Left lung (tissue), 10 donors: ENCODE measurements around the gene NINL. TPM values are rescaled to one million over a fixed set of nuclear protein-coding genes. Genes with fewer than 3 reads are reported as not detected.
"Not testable (repeated sequence)": the region's sequence is repeated elsewhere in the genome, so short reads cannot be mapped to it uniquely, and the experiment has no call there.

Experiments
- ATAC-seq: fragments of 200-7000 bp; cut with Tn5 transposase; one replicate; pipeline ENCODE4 v1.9.1; 2020; ENCODE audit warnings: moderate library complexity
- DNase-seq, 4 donors: peaks; one replicate each; pipeline ENCODE4 v3.0.0-alpha.2; 2013 to 2020
- H3K27ac ChIP-seq, 2 donors: fragments of 200-600 bp; sonication (generic) in 1 of 2; one replicate each; pipeline versions ENCODE4 v1.5.0 to v1.8.0; 2020 to 2021
- H3K27me3 ChIP-seq, 2 donors: fragments of 200-600 bp; sonication (generic) in 1 of 2; one replicate each; pipeline versions ENCODE4 v1.5.0 to v1.8.0; 2020 to 2021
- H3K36me3 ChIP-seq, 2 donors: fragments of 200-600 bp; sonication (generic) in 1 of 2; one replicate each; pipeline versions ENCODE4 v1.5.0 to v1.8.0; 2020 to 2021
- H3K4me1 ChIP-seq, 2 donors: fragments of 200-600 bp; one replicate each; pipeline ENCODE4 v1.8.0; 2021
- H3K4me3 ChIP-seq, 2 donors: fragments of 200-600 bp; sonication (generic) in 1 of 2; one replicate each; pipeline versions ENCODE4 v1.5.0 to v1.8.0; 2020 to 2021; ENCODE audit warnings: mild to moderate bottlenecking in 1 of 2
- H3K9me3 ChIP-seq, 2 donors: fragments of 200-600 bp; sonication (generic) in 1 of 2; one replicate each; pipeline versions ENCODE4 v1.5.0 to v1.8.0; 2020 to 2021
- intact Hi-C, 2 donors: fragments of 100-400 bp; cut with DNase I; formaldehyde crosslinking; loops; one replicate each; pipeline versions ENCODE4 v1.11.2 to v1.14.2; 2022
- polyA plus RNA-seq, 6 donors: library from polyadenylated mRNA; unstranded; fragments of 120-200 nt; gene quantifications; one replicate each; pipeline ENCODE4 v1.2.1, GENCODE V29; 2013; ENCODE audit not compliant: insufficient read length in 6 of 6
- total RNA-seq, 2 donors: library from RNA; stranded (reverse); fragmentation: NEBNext Ultra II Directional; extraction: Animal tissue kit (Norgen Biotek cat#: 25700); gene quantifications; one replicate each; pipeline ENCODE4 v1.2.1, GENCODE V29; 2021
- TF ChIP-seq, protein P1 (sequence below), 2 donors: fragments of 200-600 bp; sonication (generic) in 1 of 2; IDR thresholded peaks; one replicate each; pipeline versions ENCODE4 v1.5.0 to v1.8.0; 2021; ENCODE audit warnings: antibody characterized with exemption in 2 of 2
- donor health status: DM: no; HTN: yes; CAD: no.
- donor health status: DM: no; HTN: no; CAD: no.

NINL gene
- total and polyA plus RNA-seq, 8 donors = 9.6 to 78.8 (median 67.8) TPM

- Histone ChIP-seq H3K4me3 (no peak overlapping the region), H3K27ac (no peak overlapping the region), H3K9me3 (no peaks in the 10 kb centered on the region), H3K4me1 (peaks cover 0 to 13% of the 10 kb centered on the region in 2 donors), H3K27me3 (no peaks in the 10 kb centered on the region), H3K36me3 (no peaks in the 10 kb centered on the region)
- TF ChIP-seq, protein P1, sequence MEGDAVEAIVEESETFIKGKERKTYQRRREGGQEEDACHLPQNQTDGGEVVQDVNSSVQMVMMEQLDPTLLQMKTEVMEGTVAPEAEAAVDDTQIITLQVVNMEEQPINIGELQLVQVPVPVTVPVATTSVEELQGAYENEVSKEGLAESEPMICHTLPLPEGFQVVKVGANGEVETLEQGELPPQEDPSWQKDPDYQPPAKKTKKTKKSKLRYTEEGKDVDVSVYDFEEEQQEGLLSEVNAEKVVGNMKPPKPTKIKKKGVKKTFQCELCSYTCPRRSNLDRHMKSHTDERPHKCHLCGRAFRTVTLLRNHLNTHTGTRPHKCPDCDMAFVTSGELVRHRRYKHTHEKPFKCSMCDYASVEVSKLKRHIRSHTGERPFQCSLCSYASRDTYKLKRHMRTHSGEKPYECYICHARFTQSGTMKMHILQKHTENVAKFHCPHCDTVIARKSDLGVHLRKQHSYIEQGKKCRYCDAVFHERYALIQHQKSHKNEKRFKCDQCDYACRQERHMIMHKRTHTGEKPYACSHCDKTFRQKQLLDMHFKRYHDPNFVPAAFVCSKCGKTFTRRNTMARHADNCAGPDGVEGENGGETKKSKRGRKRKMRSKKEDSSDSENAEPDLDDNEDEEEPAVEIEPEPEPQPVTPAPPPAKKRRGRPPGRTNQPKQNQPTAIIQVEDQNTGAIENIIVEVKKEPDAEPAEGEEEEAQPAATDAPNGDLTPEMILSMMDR (IDR thresholded peaks at IDR 0.05) = no peak
- no peak for DNase-seq
- intact Hi-C loops = no loop called here
- no peak for ATAC-seq
Measured at GRCh38 chr20:25552977-25553376, 32.4 kb downstream of the NINL start.

DNA sequence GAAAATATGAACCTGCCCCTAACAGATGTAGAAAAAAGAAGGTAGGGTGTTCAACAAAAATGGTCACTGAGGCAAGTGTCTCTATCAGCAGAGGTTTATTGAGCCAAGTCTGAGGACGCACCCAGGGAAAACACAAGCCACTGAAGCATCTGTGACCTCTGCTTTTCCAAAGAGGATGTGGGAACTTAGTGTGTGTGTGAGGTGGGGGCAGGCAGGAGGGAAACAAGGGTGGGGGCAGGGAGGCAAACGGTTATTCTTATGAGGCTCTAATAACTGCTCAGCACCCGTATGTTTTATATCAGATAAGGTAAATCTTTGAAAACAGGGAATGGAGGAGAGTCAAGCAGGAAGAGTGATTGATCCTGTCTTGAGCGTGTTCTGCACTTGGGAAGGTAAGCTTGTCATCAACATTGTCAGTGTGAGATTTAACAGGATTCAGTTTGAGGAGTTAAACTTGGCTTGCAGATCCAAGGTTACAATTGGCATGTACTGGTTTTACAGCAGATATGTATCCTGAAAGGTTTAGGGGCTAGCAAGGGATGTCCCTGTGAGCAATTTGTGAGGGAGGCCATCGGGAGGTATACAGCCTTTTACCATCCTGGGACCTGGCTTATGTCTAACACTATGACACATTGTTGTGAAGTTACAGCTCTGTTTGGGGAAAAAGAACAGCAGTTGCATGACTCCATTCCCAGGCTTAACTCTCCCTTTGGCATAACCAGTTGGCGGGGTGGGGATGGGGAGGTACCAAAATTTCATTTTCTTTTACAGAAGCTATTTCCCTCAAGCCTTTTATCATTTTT lies 33.7 kb downstream of the NINL start:
- Histone ChIP-seq H3K27ac (no peak overlapping the region), H3K4me3 (no peak overlapping the region), H3K36me3 (no peaks in the 10 kb centered on the region), H3K4me1 (peaks cover 0 to 13% of the 10 kb centered on the region in 2 donors), H3K27me3 (no peaks in the 10 kb centered on the region), H3K9me3 (no peaks in the 10 kb centered on the region)
- ATAC-seq (no peak), DNase-seq (no peak)
- intact Hi-C loops = no loop called here
- TF ChIP-seq, protein P1 (IDR thresholded peaks at IDR 0.05) = no peak

DNA sequence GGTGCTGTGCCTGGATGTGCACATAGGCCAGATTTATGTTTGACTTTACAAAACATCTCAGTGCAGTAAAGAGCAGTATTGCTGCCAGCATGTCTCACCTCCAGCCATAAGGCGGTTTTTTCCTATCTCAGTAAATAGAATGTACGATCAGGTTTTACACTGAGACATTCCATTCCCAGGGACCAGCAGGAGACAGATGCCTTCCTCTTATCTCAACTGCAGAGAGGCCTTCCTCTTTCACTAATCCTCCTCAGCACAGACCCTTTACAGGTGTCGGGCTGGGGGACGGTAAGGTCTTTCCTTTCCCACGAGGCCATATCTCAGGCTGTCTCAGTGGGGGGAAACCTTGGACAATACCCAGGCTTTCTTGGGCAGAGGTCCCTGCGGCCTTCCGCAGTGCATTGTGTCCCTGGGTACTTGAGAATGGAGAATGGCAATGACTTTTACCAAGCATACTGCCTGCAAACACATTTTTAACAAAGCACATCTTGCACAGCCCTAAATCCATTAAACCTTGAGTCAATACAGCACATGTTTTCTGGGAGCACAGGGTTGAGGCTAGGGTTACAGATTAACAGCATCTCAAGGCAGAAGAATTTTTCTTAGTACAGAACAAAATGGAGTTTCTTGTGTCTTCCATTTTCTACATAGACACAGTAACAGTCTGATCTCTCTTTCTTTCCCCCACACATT lies 34.5 kb downstream of the NINL start:
- ATAC-seq, intact Hi-C loops: not testable (repeated sequence)
- H3K4me1 ChIP-seq = peaks cover 0 to 13% of the 10 kb centered on the region in 2 donors

DNA sequence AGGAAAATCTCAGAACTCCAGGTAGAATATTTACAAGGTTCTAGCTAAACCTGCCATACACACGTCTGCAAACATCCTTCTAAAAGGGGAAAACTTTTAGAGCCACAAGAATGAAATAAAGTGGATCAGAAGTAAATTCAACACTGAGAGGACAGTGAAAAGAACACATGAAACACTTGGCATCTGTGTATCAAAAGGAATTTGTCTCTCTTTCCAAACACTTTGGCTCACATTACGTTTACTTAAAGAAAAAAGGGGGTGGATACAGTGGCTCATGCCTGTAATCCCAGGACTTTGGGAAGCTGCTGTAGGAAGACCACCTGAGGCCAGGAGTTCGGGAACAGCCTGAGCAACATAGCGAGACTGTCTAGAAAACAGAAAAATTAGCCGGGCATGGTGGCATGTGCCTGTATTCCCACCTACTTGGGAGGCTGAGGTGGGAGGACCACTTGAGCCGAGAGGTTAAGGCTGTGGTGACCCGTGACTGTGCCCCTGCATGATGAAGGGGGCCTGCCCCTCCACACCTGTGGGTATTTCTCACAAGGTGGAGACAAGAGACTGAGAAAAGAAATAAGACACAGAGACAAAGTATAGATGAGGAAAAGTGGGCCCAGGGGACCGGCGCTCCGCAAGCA lies 35.4 kb downstream of the NINL start:
- ATAC-seq (peak; percentile 36), DNase-seq (peak in 2 of 4 donors; percentile 46 to 65)
- H3K36me3 ChIP-seq = no peaks in the 10 kb centered on the region
- intact Hi-C loops = no loop called here
- no peaks in the 10 kb centered on the region for H3K9me3 ChIP-seq
- TF ChIP-seq, protein P1 (IDR thresholded peaks at IDR 0.05) = no peak
- no peak overlapping the region for H3K4me3 ChIP-seq
- no peaks in the 10 kb centered on the region for H3K27me3 ChIP-seq
- H3K4me1 ChIP-seq = peaks cover 0 to 13% of the 10 kb centered on the region in 2 donors
- H3K27ac ChIP-seq = no peak overlapping the region

More for the DNA sequence above, 34.5 kb downstream of the NINL start:
- not testable (repeated sequence) for H3K4me3 ChIP-seq, H3K9me3 ChIP-seq, H3K27me3 ChIP-seq, H3K36me3 ChIP-seq, DNase-seq, H3K27ac ChIP-seq

GRCh38 chr20:25549172-25549773 lies 36.1 kb downstream of the NINL start:
- Histone ChIP-seq H3K36me3 (no peaks in the 10 kb centered on the region), H3K4me1 (peaks cover 0 to 13% of the 10 kb centered on the region in 2 donors), H3K27me3 (no peaks in the 10 kb centered on the region), H3K27ac (no peak overlapping the region), H3K4me3 (no peak overlapping the region), H3K9me3 (no peaks in the 10 kb centered on the region)
- no peak for DNase-seq
- TF ChIP-seq, protein P1 (IDR thresholded peaks at IDR 0.05) = no peak
- intact Hi-C loops = no loop called here
- ATAC-seq = no peak
